Dendritic cell treated with granulocyte-macrophage colony-stimulating factor and Interleukin-4, amounts not matched to agents 40 ng/mL and 50 ng/mL, for 4 days (primary cell): Measurements from ENCODE around the gene LMO7.
"Not testable (repeated sequence)": the region's sequence is repeated elsewhere in the genome, so short reads cannot be mapped to it uniquely, and the experiment has no call there.

ENCODE experiments used
- H3K27ac Mint-ChIP-seq: one replicate; pipeline ENCODE4 v1.8.0; 2022; ENCODE audit warnings: mild to moderate bottlenecking, mixed read lengths
- H3K27me3 Mint-ChIP-seq: one replicate; pipeline ENCODE4 v1.8.0; 2022; ENCODE audit warnings: mild to moderate bottlenecking, mixed read lengths
- H3K36me3 Mint-ChIP-seq: one replicate; pipeline ENCODE4 v1.8.0; 2022; ENCODE audit warnings: low read depth, mixed read lengths
- H3K4me1 Mint-ChIP-seq: one replicate; pipeline ENCODE4 v1.8.0; 2022; ENCODE audit warnings: low read depth, mixed read lengths
- H3K4me3 Mint-ChIP-seq: one replicate; pipeline ENCODE4 v1.8.0; 2022; ENCODE audit warnings: mild to moderate bottlenecking, moderate library complexity, mixed read lengths
- H3K9me3 Mint-ChIP-seq: one replicate; pipeline ENCODE4 v1.8.0; 2022; ENCODE audit warnings: mixed read lengths
- intact Hi-C: fragments of 100-400 bp; cut with micrococcal nuclease; formaldehyde crosslinking; loops from one replicate; pipeline ENCODE4 v1.15.0; 2022

The LMO7 gene

DNA sequence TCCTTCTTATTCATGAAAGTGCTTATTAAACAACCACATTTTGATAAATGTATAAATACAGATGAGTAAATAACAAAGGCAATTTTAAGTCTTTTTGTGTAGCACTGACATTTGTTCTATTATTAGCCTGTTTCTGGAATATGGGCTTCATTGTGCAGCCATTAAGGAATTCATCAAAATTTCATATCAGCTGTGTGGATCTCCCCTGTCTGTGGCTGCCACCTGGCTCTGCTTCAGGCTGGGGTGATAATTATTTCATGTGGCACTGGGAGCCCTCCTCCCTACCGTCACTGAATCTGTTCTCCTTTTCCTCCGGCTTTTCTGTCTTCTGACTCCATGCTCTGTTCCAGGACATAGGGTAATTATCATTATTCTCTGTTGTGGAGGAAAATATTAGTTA is 57.1 kb downstream of the LMO7 start:
- H3K9me3 Mint-ChIP-seq: peaks cover 7% of the 10 kb centered on the region
- H3K36me3 Mint-ChIP-seq: no peaks in the 10 kb centered on the region
- H3K27me3 Mint-ChIP-seq: no peaks in the 10 kb centered on the region
- intact Hi-C loops: loop anchor here (10.0 kb wide), 2 partner anchors 182 to 1212 kb away; no protein-coding TSS in a partner anchor
- no peaks in the 10 kb centered on the region for H3K4me1 Mint-ChIP-seq
- H3K4me3 Mint-ChIP-seq: no peak overlapping the region
- no peak overlapping the region for H3K27ac Mint-ChIP-seq

DNA sequence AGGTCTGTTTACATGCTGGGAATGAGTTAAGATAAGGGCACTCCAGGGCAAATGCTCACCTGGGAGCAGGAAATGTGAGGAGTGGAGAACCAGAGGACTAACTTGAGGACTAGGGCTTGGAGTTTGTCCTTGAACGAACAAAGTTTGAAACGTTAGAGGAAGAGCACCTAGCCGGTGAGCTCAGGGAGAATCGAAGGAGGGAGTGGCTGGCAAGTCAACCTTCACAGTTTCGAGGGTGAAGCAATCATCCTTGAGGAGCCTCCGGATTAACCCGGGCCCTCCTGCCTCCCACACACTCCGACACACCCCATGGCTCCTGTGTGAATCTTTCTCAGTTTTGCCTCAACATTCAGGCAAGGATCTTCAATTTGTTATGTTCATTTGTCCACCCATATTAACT is 58.6 kb downstream of the LMO7 start:
- Mint-ChIP-seq H3K9me3 (peaks cover 16% of the 10 kb centered on the region), H3K27ac (no peak overlapping the region), H3K27me3 (no peaks in the 10 kb centered on the region), H3K36me3 (no peaks in the 10 kb centered on the region), H3K4me3 (no peak overlapping the region), H3K4me1 (no peaks in the 10 kb centered on the region)
- intact Hi-C loops: loop anchor here (10.0 kb wide), 2 partner anchors 180 to 1210 kb away; no protein-coding TSS in a partner anchor

DNA sequence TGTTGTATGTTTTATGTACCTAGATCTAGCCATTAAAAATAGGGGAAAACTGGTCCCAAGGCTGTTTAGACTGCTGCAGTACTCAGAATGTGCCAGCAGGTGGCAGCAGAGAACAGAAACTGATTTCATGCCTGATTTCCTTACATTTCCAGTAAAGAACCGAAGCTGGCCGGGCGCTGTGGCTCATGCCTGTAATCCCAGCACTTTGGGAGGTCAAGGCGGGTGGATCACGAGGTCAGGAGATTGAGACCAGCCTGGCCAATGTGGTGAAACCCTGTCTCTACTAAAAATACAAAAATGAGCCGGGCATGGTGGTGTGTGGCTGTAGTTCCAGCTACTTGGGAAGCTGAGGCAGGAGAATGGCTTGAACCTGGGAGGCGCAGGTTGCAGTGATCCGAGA is 59.8 kb downstream of the LMO7 start:
- intact Hi-C loops: loop anchor here (2.0 to 10.0 kb wide), 3 partner anchors 179 to 1209 kb away; no protein-coding TSS in a partner anchor
- H3K27ac Mint-ChIP-seq, H3K36me3 Mint-ChIP-seq, H3K4me1 Mint-ChIP-seq, H3K4me3 Mint-ChIP-seq, H3K27me3 Mint-ChIP-seq: not testable (repeated sequence)
- H3K9me3 Mint-ChIP-seq: peaks cover 21% of the 10 kb centered on the region

DNA sequence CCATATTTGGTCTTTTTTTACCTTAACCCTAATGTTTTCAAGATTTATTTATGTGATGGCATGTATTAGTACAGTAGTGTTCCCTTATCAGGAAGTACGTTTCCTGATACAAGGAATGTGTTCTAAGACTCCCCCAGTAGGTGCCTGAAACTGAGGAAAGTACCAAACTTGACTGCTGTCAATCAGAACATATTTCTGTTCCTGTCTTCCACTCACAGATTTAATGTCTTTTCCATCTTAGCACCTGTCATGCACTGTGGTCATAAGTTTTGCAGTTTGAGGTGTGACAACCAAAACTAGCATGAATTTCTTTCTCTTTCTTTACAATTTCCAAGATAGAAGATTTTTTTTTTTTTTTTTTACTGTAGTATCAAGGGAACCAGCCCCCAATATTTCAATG is 62.9 kb downstream of the LMO7 start:
- peaks cover 21% of the 10 kb centered on the region for H3K9me3 Mint-ChIP-seq
- no peaks in the 10 kb centered on the region for H3K27me3 Mint-ChIP-seq
- no peak overlapping the region for H3K27ac Mint-ChIP-seq

DNA sequence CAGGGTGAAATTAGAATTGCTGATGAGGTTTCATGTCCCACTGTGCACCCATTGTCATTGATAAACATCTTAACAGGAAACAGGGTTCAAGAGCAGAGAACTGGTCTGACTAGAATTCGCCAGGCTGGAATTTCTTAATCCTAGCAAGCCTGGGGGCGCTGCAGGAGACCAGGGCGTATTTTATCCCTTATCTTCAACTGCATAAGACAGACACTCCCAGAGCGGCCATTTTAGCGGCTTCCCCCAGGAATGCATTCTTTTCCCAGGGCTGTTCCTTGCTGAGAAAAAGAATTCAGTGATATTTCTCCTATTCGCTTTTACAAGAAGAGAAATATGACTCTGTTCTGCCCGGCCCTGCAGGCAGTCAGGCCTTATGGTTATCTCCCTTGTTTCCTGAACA is 63.6 kb downstream of the LMO7 start:
- not testable (repeated sequence) for H3K27me3 Mint-ChIP-seq, H3K36me3 Mint-ChIP-seq, H3K4me3 Mint-ChIP-seq, H3K4me1 Mint-ChIP-seq, H3K27ac Mint-ChIP-seq
- H3K9me3 Mint-ChIP-seq: peaks cover 21% of the 10 kb centered on the region
- intact Hi-C loops: loop anchor here (10.0 kb wide), 2 partner anchors 175 to 1205 kb away; no protein-coding TSS in a partner anchor

More for the DNA sequence above, 62.9 kb downstream of the LMO7 start:
- Mint-ChIP-seq H3K4me3 (no peak overlapping the region), H3K4me1 (peaks cover 7% of the 10 kb centered on the region), H3K36me3 (no peaks in the 10 kb centered on the region)
- intact Hi-C loops: loop anchor here (10.0 kb wide), 2 partner anchors 176 to 1206 kb away; no protein-coding TSS in a partner anchor

DNA sequence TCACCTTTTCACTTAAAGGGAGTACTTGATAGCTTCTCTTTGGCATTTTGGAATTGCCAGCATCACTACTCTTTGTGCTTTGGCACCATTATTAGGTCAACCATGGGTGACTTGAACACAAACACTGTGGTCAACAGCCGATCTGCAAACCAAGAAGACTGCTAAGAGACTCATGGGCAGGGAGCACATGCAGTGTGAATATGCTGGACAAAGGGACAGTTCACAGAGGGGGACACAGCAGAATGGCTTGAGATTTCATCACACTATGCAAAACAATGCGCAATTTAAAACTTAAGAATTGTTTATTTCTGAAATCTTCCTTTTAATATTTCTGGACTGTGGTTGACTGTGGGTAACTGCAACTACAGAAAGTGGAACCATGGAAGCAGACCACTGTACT is 64.4 kb downstream of the LMO7 start:
- H3K9me3 Mint-ChIP-seq: peaks cover 21% of the 10 kb centered on the region
- intact Hi-C loops: no loop called here
- H3K4me3 Mint-ChIP-seq: no peak overlapping the region
- peaks cover 7% of the 10 kb centered on the region for H3K4me1 Mint-ChIP-seq
- no peaks in the 10 kb centered on the region for H3K27me3 Mint-ChIP-seq
- H3K36me3 Mint-ChIP-seq: no peaks in the 10 kb centered on the region
- H3K27ac Mint-ChIP-seq: no peak overlapping the region

DNA sequence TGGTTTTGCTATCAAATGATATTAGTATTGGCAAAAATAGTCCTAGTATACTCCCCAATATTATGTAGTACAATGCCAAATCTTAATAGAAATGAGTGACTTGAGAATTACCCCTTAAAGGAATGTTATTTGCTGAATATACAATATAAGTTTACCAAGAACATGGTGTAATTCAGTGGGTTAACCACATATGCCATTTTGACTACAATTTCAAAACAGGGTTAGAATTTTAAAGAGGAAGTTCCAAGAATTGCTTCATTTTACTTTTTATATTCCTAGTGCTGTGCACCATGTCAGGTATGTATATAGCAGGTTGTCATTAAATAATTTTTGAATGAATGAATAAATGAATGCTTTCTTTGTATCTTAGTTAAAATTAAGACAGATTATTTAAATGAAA is 66.3 kb downstream of the LMO7 start:
- intact Hi-C loops: no loop called here
- H3K4me1 Mint-ChIP-seq: peaks cover 7% of the 10 kb centered on the region
- H3K27ac Mint-ChIP-seq: no peak overlapping the region
- no peak overlapping the region for H3K4me3 Mint-ChIP-seq
- H3K36me3 Mint-ChIP-seq: no peaks in the 10 kb centered on the region
- H3K27me3 Mint-ChIP-seq: no peaks in the 10 kb centered on the region
- peaks cover 14% of the 10 kb centered on the region for H3K9me3 Mint-ChIP-seq

DNA sequence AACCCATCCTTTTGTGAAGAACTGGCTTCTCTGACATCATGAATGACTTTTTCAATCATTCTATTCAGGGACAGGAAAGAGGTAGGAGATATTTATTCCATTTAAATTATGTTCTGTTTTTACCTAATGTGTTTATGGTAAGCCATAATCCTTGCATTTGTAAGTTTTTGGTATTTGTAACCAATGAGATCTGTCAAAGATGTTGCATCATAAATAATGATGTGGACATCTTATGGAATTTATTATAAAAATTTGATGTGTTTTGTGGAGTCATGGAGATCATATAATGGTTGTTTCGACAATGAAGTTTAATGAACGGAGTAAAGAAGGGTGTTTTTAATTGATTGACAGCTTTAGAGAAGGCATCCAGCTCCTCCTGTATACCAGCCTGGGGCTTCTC is 67.6 kb downstream of the LMO7 start:
- H3K4me3 Mint-ChIP-seq: no peak overlapping the region
- peaks cover 14% of the 10 kb centered on the region for H3K9me3 Mint-ChIP-seq
- no peaks in the 10 kb centered on the region for H3K27me3 Mint-ChIP-seq
- peaks cover 7% of the 10 kb centered on the region for H3K4me1 Mint-ChIP-seq
- no peaks in the 10 kb centered on the region for H3K36me3 Mint-ChIP-seq
- H3K27ac Mint-ChIP-seq: no peak overlapping the region
- intact Hi-C loops: no loop called here

DNA sequence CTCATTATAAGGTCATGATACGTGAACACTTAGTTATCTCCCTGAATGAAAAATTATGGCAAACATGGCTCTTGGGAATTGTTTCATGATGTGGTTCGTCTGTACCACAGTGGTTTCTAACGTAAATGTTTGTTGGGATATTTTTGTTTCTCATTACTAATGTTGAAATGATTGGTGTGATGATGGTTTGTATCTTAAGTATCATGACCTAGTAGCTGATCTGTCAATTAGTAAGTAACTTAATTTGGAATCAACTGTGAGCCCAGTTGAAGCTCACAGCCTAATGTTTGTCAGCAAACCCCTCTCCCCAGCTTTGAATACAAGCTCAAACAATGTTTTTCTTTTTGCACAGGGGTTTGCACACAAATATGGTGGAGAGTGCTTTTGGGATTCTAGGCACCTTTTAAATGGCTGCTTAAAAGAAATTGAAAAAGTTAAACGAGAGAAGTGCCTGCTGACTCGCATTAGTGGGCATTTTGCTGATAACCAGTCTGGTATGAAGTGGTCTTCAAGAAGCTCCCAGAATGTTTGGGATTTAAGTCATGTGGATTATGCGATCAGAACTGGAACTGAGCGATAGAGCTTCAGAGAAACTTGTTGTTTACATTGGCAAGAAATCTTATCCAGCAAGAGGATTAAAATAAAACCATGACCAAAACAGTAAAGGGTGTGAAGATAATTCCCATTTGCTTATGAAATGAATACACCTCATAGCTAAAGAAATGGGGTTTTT is 68.2 kb downstream of the LMO7 start:
- Mint-ChIP-seq H3K4me1 (peaks cover 7% of the 10 kb centered on the region), H3K9me3 (peaks cover 8% of the 10 kb centered on the region), H3K36me3 (no peaks in the 10 kb centered on the region), H3K4me3 (no peak overlapping the region), H3K27ac (no peak overlapping the region), H3K27me3 (no peaks in the 10 kb centered on the region)
- intact Hi-C loops: no loop called here

DNA sequence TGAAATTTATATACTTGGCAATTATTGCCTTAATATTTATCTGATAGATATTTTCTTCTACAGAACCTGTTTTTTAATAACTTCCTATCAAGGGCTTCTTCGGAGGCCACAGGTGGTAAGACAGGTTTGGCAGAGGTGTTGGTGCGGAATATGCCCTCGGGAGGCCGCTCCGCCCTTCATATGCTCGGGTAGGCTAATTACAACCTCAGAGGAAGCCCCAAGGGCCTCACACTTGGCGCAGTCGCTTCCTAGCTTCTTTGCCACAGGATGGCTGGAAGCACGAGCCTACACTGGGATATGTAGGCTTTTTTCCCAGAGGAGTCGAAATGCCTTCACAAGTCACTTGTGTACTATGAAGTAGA is 68.8 kb downstream of the LMO7 start:
- intact Hi-C loops: no loop called here
- H3K27ac Mint-ChIP-seq: no peak overlapping the region
- H3K36me3 Mint-ChIP-seq: no peaks in the 10 kb centered on the region

DNA sequence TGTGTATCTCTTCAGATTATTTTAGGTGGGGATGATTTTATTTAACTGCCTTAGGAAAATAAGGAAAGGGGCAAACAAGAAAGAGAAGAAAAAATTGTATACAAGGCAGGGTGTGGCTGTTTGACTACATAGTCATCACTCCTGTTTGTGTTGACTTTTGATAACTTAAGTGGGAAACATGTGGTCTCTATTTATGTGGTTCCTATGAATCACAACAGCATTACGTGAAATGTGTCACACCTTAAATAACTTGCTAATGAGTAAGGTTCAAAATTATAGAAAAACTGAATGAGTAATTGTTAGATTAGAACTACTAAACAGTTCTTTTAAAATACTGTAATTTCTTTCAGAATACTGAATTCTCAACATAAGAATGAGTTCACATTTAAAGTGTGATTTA is 69.3 kb downstream of the LMO7 start:
- Mint-ChIP-seq H3K4me1 (peaks cover 7% of the 10 kb centered on the region), H3K4me3 (no peak overlapping the region), H3K36me3 (no peaks in the 10 kb centered on the region), H3K27me3 (no peaks in the 10 kb centered on the region), H3K9me3 (no peaks in the 10 kb centered on the region), H3K27ac (no peak overlapping the region)
- intact Hi-C loops: no loop called here

More for the DNA sequence above, 68.8 kb downstream of the LMO7 start:
- Mint-ChIP-seq H3K4me3 (no peak overlapping the region), H3K27me3 (no peaks in the 10 kb centered on the region), H3K4me1 (peaks cover 7% of the 10 kb centered on the region), H3K9me3 (peaks cover 3% of the 10 kb centered on the region)

DNA sequence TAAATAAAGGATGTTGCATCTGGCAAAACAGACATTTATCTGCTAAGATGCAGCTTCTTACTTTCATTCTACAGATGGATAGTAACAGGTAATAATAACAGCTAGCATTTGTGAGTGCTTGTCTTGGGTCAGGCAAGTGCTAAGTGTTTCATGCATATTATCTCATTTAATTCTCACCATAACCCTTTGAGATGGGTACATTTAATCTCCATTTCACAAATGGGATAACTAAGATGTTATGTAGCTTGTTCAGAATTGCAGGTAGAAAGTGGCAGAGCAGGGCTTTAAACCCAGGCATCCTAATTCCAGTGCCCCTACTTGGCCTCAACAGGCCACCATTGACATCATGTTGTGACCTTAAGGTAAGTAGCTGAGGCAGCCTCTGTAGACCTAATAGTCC is 69.8 kb downstream of the LMO7 start:
- H3K9me3 Mint-ChIP-seq: no peaks in the 10 kb centered on the region
- H3K4me3 Mint-ChIP-seq: no peak overlapping the region
- peaks cover 7% of the 10 kb centered on the region for H3K4me1 Mint-ChIP-seq
- intact Hi-C loops: no loop called here
- H3K27me3 Mint-ChIP-seq: no peaks in the 10 kb centered on the region
- no peak overlapping the region for H3K27ac Mint-ChIP-seq
- H3K36me3 Mint-ChIP-seq: no peaks in the 10 kb centered on the region

DNA sequence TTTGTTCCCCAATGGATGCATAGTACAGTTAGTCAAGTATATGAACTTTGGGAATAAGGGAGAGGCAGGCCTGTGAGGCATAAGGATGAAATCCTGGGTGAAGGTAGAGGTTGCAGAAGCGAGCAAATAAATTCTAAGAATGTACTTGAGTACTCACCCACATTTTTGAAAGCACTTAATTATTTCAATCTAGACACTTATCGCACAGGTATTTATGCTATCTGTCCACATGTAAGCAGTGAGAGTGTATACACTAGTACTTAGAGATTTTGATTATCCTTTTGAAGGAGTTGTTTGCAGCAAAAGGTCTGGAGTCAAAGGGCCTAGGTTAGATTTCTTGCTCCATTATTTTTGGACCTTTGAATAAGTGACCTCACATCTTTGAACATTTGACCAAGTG is 77.7 kb downstream of the LMO7 start:
- Mint-ChIP-seq H3K4me3 (no peak overlapping the region), H3K36me3 (no peaks in the 10 kb centered on the region), H3K4me1 (no peaks in the 10 kb centered on the region), H3K9me3 (no peaks in the 10 kb centered on the region), H3K27me3 (no peaks in the 10 kb centered on the region), H3K27ac (no peak overlapping the region)
- intact Hi-C loops: no loop called here

DNA sequence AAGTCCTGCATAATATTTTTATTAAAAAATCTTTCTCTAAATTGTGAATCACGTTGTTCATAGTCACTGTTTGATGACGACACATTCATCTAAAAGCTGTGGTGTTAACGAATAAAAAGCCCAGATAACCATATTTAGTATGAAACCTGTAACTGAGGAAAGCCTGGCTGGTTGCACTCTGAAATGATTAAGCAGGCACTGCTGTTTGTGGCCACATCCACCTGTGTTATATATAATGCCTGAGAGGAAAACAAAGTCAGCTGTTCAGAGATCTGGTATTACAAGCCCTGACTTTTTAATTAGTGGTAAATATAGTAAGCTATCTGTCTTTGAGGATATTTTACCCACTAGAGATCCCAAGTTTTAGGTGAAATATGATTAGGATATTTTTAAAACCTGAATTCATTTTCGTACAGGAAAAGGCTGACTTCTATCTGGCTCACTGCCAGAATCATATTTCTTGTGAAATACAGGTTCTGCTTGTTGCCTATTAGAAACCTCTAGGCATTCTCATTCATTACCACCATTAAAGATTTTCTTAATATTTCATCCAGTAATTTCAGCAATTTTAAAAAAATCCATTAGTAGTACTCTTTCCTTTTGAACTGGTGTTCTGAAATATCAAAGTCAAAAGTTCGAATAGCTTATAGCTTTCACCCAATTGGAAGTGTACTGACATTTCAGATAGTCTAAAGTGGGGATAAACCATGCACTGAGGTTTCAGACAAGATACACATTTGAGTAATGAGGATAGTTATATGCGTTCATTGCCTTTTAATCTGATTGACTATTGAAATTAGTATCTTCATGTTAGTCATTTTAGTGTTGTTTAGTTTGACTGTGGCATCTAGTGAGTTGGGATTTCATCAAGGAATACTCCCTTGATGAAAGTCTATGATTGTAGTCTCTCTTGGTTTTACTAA is 79.7 kb downstream of the LMO7 start:
- H3K36me3 Mint-ChIP-seq: no peaks in the 10 kb centered on the region
- no peak overlapping the region for H3K4me3 Mint-ChIP-seq
- H3K27me3 Mint-ChIP-seq: no peaks in the 10 kb centered on the region
- no peak overlapping the region for H3K27ac Mint-ChIP-seq
- no peaks in the 10 kb centered on the region for H3K9me3 Mint-ChIP-seq
- intact Hi-C loops: no loop called here
- H3K4me1 Mint-ChIP-seq: no peaks in the 10 kb centered on the region
